Activated CD4-positive, alpha-beta T cell treated with anti-CD3 and anti-CD28 coated beads for 4 hours (primary cell): ENCODE results near the gene BRMS1L.
"Not testable (repeated sequence)": the region's sequence is repeated elsewhere in the genome, so short reads cannot be mapped to it uniquely, and the experiment has no call there.

ENCODE experiments used
- DNase-seq, 2 donors: peaks; one replicate each; pipeline ENCODE4 v3.0.0-alpha.2; 2020

Gene BRMS1L

DNA sequence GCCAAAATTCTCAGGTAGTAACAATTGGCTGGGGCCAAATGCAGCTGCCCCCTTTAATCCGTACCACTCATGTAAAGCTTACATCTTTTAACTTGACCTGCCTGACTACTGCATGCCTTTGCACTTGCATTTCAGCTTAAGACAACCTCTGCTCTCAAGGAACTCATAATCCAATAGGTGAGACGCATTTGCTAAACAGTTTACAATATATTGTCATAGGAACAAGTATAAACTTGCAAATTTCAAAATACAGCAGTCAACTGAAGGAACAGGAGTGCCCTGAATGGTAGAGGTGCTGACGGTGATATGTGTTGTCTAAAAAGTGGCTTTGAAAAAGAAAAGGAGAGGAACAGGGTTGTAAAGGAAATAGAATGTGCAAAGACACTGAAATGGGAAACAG lies 3.6 kb upstream of the BRMS1L start:
- no peak for DNase-seq

GRCh38 chr14:35824446-35825165 lies 1.5 kb upstream of the BRMS1L start:
- DNase-seq = not testable (repeated sequence)

- no peak for DNase-seq
Observed at GRCh38 chr14:35825968-35826217, 245 bp upstream of the BRMS1L start.

GRCh38 chr14:35826952-35827416 lies 846 bp downstream of the BRMS1L start:
- no peak for DNase-seq

DNA sequence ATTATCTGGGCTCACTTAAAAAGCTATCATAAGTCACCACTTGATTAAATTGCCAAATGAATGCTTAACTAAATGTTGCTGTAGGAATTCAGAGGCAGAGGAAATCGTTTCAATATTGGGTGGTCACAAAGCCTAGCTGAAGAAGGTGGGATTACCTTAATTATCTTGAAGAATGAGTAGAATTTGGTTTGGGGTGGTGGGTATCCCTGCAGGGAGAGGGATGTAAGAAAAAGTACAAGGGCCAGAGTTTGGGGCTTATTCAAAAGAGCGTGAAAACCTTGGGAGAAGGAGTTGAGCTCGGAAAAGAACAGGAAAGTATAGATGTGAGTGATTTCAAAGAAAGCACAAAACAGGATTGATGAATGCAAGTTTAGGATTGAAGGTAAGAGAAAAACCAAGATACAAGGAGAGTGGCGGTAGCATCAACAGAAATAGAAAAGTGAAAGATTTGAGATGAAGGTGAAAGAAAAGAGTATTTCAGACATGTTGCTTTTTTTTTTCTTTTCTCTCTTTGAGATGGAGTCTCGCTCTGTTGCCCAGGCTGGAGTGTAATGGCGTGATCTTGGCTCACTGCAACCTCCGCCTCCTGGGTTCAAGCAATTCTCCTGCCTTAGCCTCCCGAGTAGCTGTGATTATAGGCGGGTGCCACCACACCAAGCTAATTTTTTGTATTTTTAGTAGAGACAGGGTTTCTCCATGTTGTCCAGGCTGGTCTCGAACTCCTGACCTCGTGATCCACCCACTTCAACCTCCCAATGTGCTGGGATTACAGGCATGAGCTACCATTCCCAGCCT lies 1.7 kb downstream of the BRMS1L start:
- no peak for DNase-seq

- DNase-seq = no peak
Observed at GRCh38 chr14:35829449-35829848, 3.3 kb downstream of the BRMS1L start.

DNA sequence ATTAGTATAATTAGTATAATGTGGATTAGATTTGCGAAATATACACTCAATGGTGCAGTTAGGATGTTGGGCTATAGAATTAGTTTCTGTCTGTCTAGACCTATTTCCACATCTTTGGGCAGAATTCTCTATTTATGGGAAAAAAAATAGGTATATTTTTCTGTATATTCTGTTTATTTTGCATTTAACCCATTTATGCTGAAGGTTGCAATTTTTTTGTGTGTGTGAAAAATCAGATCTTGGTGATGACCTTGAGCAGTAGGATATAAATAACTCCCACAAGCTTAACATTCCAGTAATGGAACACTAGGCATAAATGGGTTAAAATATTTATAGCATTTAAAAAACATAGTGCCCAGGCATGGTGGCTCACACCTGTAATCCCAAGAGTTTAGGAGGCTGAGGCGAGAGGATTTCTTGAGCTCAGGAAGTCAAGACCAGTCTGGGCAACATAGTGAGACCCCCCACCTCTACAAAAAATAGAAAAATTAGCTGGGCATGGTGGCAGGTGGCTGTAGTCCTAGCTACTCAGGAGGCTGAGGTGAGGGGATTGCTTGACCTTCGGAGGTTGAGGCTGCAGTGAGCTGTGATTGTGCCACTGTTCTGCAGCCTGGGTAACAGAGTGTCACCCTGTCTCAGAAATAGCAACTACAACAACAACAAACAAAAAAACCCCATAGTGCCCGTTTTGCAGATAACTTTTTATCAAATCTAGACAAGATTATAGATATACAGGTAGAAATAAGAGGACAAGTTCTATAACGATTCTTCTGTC lies 9.3 kb downstream of the BRMS1L start:
- no peak for DNase-seq

GRCh38 chr14:35841704-35842103 lies 15.6 kb downstream of the BRMS1L start:
- DNase-seq = not testable (repeated sequence)

- not testable (repeated sequence) for DNase-seq
Observed at GRCh38 chr14:35842245-35842644, 16.1 kb downstream of the BRMS1L start.

- DNase-seq = no peak
Observed at GRCh38 chr14:35844494-35844893, 18.4 kb downstream of the BRMS1L start.

GRCh38 chr14:35847636-35848035 lies 21.5 kb downstream of the BRMS1L start:
- no peak for DNase-seq

- no peak for DNase-seq
Observed at GRCh38 chr14:35849122-35849521, 23.0 kb downstream of the BRMS1L start.

- DNase-seq = no peak
Observed at GRCh38 chr14:35851823-35852222, 25.7 kb downstream of the BRMS1L start.

DNA sequence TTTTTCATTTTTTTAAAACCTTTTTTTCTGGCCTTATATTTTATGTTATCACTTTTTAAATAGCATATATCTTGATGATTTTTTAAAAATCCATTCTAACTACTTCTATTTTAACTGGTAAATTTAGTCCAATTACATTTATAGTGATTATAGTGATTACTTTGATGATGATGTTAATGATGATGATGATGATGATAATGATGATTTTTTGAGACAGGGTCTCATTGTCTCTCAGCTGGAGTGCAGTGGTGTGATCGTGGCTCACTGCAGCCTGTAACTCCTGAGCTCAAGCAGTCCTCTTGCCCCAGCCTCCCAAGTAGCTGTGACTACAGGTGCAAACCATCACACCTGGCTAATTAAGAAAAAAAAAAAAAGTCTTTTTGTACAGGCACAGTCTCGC lies 27.1 kb downstream of the BRMS1L start:
- DNase-seq = no peak

- no peak for DNase-seq
Observed at GRCh38 chr14:35854696-35855270, 28.6 kb downstream of the BRMS1L start.

GRCh38 chr14:35855876-35856481 lies 29.8 kb downstream of the BRMS1L start:
- no peak for DNase-seq

DNA sequence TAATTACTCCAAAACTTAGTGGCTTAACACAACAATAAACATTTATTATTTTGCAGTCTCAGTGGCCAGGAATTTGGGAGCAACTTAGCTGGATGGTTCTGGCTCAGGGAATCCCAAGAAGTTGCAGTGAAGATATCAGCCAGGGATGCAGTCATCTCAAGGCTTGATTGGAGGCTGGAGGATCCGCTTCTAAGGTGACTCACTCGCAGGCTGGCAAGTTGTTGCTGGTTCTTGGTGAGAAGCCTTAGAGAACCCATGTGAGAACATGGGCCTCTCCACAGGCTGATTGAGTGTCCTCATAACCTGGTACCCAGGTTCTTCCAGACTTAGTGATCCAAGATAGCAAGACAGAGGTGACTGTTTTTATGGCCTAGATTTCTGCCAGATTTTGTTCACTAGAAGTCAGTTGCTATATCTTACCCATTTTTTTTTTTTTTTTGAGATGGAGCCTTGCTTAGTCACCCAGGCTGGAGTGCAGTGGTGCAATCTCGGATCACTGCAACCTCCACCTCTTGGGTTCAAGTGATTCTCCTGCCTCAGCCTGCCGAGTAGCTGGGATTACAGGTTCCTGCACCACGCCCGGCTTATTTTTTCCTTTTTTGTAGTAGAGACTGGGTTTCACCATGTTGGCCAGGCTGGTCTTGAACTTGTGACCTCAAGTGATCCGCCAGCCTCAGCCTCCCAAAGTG lies 32.5 kb downstream of the BRMS1L start:
- DNase-seq = no peak

GRCh38 chr14:35861204-35861868 lies 35.2 kb downstream of the BRMS1L start:
- DNase-seq = no peak

DNA sequence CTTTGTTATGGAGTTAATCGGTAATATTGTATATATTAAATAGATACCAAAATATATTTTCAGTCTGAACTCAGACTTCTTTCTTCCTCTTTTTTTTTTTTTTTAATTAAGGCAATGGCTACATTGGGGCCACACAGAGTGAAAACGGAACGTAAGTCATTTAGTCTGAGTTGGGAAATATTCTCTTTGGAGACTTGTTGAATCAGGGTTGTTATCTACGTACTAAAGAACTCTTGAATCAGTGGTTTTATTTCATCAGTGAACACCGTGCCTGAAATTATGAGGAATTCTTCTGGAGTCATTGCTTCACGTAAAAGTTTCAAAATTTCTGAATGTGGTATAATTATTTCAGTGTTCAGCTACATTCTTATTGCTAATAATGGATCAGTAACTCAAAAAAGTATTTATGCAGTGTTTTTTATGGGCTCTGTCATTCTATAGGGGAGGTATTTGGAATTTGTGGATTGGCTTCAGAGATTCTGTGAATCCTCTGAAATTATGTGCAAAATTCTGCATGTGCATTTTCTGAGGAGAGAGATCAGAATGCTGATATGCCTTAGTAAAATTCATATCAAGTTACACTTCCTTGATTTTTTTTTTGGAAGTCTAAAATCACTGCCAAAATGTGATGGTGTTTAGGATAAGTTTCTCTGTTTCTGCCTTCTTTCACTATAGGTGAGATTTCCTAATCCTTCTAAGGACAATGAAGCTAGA lies 39.6 kb downstream of the BRMS1L start:
- DNase-seq = no peak

- no peak for DNase-seq
Observed at GRCh38 chr14:35866595-35867279, 40.6 kb downstream of the BRMS1L start.

DNA sequence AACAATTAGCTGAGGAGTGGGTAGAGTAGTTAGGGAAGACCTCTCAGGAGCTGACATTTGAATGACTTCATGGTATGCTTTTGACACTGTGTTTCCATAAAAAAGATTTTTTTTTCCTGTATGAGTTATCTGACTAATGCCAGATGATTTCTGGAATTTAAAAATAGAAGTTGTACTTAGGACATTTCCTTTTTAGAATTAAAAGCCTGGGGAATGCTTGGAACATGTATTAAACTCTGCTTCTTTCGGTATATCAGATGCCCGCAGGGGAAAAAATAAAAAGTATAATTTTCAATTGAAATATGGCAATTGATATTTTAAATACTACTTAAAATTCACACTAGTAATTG lies 41.1 kb downstream of the BRMS1L start:
- no peak for DNase-seq
